GM19239 (cell line): ENCODE results near the gene PREX1.
A peak's percentile ranks its signal among the peaks of the same experiment; 100 is the strongest.
"Not testable (repeated sequence)": the region's sequence is repeated elsewhere in the genome, so short reads cannot be mapped to it uniquely, and the experiment has no call there.

Experiments
- DNase-seq: peaks from one replicate; pipeline ENCODE4 v3.0.0; 2011; ENCODE audit warnings: low spot score; ENCODE audit not compliant: insufficient read length
- FAIRE-seq: peaks from 2 replicates; lab custom pipeline; 2011; peaks lifted over from hg19 to GRCh38; lab: Jason Lieb, UNC

Gene PREX1

DNA sequence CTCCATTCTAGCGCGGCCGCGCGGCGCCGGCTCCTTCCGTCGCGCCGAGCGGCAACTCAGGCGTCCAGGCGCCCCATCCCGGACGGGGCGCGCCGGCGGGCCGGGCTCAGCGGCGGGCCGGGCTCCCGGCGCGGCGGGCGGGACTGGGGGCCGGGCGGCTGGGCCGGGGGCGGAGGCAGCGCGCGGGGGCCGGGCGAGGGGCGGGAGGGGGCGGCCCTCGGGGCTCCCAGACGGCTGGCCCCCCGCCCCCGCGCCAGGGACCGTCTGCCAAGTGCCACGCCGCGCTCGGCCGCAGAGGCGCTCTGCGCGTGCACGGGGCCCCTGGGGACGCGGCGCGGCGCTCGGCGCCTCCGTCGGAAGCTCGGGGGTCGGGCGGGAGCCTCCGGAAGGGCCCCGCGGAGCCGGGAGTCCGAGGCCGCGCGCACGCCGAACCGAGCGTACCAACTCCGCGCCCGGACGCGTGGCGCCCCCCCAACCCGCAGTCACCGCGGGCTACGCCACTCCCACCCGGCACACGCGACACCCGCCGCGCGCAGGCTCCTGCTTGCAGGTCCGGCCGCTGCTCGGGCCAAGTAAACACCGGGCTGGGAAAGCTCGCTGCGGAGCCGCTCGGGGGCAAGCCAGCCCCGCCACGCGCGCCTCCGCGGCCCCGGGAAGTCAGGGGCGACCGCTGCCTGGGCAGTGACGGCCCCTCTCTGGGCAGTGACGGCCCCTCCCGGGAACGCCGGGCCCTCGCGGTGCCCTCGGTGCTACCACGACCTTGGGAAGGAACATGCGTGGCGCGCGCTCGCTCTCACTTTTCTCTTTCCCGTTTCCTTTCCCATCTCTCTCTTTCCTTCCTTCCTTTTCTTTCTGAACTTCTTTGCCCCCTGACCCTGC, at the start of gene PREX1:
PREX1 (minus strand) TSS at position 145 of the 879 bp plus-strand sequence; CDS start at position 6, 139 bp downstream.
- DNase-seq: peak; percentile 92
- FAIRE-seq: peak; percentile 4

- DNase-seq (no peak), FAIRE-seq (no peak)
Observed at GRCh38 chr20:48877304-48877703, 49.5 kb upstream of the PREX1 start.

DNA sequence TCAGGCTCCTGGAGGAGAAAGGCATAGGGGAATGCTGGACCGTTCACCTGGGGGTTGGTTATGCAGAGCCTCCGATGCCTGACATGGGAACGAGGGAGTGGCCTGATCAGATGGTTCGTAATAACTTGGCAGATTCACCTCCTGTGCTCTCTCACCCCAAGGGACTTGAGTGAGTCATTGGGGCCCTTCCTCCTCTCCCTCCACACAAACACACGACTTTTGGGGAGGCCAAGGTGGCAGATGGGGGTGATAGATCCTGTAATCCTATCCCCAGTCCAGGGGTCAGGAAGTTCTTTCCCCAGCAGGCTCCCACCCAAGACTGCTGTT, 48.1 kb upstream of the PREX1 start:
- DNase-seq: no peak

DNA sequence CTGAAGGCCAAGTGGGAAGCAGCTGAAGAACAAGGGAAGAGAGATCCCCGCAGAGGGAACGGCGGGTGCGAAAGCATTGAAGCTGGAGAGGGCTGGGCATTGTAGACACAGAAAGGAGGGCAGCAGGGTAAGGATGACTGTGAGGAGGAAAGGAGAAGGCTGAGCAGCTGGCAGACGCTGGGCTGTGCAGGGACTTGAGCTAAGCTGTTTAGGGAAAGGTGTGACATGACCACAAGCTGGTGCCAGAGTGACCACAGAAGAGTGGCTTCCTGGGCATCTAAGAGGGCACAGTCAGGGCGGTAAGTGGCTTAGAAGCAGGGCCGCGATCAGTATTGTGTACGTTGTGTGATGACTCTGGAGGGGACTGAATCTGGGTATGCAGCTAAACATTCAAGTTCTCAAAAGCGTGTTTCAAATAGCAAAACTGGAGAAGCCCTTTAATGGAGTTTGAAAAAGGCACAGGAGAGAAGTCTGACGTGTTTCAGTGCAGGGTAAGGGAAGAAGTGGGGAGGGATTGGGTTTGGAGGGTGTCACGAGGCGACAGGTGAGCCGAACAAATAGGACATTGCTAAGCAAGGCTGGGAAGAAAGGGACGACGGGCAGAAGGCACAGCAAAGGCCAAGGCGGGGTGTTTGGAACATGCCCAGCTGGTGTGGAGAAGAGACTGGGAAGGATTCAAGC, 47.6 kb upstream of the PREX1 start:
- no peak for FAIRE-seq

More for the DNA sequence above, 48.1 kb upstream of the PREX1 start:
- no peak for FAIRE-seq

GRCh38 chr20:48869442-48869841, 41.6 kb upstream of the PREX1 start:
- DNase-seq, FAIRE-seq: not testable (repeated sequence)

More for the DNA sequence above, 47.6 kb upstream of the PREX1 start:
- no peak for DNase-seq

GRCh38 chr20:48866936-48867335, 39.1 kb upstream of the PREX1 start:
- FAIRE-seq (no peak), DNase-seq (no peak)

DNA sequence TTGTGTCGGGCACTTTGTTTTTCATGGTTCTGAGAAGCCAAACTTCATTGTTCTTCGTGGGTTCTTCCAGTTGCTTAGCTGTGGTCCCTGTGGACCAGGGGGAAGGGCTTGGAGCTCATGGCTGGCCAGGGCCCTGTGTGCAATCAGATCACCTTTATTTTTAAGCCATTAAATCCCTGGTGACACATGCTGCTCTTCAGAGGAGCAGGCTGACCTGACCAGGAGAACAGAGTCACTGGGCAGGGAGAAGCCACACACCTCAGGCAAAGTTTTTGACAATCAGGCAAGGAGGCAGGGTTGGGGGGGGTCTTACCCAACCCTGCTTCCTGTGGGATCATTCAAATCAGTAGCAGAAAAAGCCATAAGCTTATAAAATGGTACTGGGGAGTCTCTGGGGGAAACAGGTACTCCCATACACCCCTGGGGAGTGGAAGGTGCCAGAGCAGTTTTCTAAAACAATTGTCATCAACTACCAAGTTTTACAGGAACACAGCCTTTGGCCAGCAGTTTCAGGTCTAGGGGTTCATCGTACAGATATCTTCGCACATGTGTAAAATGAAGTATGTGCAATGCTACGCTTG, 37.0 kb upstream of the PREX1 start:
- DNase-seq (no peak), FAIRE-seq (no peak)

DNA sequence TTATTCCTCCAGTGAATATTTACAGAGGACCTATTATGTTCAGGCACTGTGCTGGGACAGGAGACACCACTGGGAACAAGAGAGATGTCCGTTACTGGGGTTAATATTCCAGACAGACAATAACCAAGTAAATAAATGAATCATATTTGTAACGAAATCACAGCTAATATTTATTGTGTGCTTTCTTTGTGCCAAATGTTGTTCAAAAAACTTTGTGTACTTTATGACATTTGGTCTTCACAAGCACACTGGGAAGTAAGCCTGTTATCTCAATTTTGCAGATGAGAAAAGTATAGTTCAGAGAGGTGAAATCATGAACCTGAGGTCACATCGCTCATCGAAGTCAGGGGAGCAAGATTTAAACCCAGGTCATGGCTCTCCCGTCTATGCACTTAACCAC, 36.5 kb upstream of the PREX1 start:
- FAIRE-seq (no peak), DNase-seq (no peak)

DNA sequence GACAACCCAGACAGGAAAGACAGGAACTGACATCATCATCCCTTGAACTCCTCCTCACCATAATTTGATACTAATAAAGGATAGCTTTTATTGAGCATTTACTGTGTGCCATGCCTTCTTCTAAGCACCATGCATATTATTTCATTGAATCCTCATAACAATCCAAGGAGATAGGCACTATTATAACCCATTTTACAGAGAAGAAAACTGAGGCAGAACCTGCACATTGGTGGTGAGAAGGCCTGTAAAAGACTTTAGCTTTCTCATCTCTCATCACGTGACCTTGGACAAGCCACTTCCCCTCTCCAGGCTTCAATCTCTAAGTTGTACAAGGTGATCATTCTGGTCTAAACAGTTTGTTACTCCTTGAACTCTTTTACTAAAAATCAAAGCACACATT, 34.5 kb upstream of the PREX1 start:
- no peak for FAIRE-seq
- no peak for DNase-seq

GRCh38 chr20:48861444-48861843, 33.6 kb upstream of the PREX1 start:
- FAIRE-seq: peak; percentile 28
- DNase-seq: no peak

GRCh38 chr20:48858075-48858790, 30.4 kb upstream of the PREX1 start:
- DNase-seq (no peak), FAIRE-seq (no peak)

DNA sequence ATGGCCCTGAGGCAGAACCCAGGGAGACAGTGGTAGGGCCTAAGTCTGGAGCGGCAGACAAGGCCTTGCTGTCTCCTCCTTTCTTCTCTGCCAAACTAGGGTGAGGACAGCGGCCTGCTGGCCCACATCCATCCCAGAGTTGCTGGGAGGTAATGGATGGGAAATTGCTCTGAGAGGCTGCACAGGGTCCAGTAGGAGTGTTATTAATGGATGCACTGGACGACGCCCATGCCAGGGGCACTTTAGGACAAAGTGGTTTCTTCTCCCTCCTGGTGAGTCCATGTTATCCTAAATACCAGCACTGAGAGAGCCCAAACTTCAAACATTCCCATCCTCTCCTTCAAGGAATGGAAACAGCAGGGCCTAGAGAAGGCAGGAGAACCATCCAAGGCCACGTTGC, 28.3 kb upstream of the PREX1 start:
- FAIRE-seq (no peak), DNase-seq (no peak)

GRCh38 chr20:48855046-48855445, 27.2 kb upstream of the PREX1 start:
- FAIRE-seq (no peak), DNase-seq (no peak)

- no peak for FAIRE-seq
- no peak for DNase-seq
Observed at GRCh38 chr20:48852609-48853008, 24.8 kb upstream of the PREX1 start.

DNA sequence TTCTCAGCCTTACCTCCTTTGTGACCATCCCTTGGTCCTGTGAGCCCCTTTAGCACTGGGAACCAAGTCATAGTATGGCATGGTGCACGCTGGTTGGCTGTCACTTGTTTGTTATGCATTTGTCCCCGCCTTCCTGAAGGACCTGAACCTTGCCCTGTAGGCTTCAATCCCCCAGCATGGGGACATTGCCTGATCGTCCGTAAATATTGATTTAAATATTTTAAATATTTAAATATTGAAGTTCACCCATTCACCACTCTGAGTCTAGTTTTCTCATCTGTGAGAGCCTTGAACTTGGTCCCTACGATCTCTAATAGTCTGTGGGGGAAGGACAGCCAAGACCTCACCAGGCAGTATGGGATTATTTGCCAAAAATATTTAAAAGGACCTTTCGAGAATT, 23.8 kb upstream of the PREX1 start:
- FAIRE-seq (no peak), DNase-seq (no peak)

DNA sequence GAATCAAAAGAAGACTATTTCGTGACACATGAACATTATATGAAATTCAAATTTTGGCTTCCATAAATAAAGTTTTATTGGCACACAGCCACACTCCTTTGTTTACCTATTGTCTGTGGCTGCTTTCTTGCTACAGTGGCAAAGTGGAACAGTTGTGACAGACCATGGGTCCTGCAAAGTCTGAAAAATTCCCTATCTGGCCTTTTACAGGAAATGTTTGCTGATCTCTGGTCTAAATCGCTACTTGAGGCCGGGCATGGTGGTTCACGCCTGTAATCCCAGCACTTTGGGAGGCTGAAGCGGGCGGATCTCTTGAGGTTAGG, 23.1 kb upstream of the PREX1 start:
- no peak for FAIRE-seq
- no peak for DNase-seq

DNA sequence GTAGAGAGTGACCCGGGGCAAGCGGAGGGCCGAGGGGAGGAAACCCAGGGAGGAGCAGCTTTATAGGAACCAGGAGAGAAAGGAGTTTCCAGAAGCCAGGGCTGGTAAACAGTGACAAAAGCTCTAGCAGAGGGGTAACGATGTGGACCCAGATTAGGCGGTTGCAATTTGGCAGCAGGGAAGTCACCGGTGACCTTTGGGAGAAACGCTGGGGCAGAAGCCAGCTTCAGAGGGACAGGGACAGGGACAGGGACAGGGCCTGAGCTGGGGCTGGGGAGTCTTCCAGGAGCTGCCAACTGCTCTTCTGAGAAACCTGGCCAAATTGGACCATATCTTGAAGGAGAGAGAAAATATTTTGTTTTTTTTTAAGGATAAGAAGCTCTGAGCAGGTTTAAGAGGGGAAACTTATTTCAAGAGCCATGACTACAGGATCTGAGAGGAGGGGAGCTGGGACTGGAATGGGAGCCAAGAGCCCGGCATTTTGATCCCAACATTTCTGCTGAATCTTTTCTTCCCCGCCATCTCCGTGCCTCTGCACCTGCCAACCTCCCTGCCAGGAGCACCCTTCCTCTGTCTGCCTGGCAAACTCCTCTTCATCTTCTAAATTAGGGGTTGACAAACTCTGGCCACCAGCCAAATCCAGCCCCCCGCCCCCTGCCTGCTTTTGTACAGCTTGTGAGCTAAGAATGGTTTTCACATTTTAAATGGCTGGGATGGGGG, 22.6 kb upstream of the PREX1 start:
- FAIRE-seq (no peak), DNase-seq (no peak)

DNA sequence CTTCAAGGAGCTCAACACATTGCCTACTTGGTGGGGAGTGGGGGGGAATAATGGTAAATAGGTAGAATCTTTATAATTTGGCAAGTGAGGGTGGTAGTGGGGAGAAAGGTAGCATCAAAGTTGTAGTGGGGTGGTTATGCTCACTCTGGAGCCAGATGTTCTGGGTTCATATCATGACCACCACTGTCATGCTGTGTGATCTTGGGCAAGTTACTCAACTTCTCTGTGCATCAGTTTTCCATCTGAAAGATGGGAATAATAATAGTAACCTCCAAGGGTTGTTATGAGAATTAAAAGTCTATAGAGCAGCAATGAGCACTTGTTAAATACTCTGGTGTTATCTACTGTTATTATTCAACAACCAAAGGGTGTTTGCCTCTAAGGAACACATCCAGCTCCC, 22.0 kb upstream of the PREX1 start:
- no peak for DNase-seq
- no peak for FAIRE-seq

- no peak for FAIRE-seq
- DNase-seq: no peak
Observed at GRCh38 chr20:48849299-48849698, 21.5 kb upstream of the PREX1 start.

- no peak for DNase-seq
- no peak for FAIRE-seq
Observed at GRCh38 chr20:48847498-48848205, 19.9 kb upstream of the PREX1 start.
